EH (cell line): ENCODE measurements around the gene MARCO.
A peak's percentile ranks its signal among the peaks of the same experiment; 100 is the strongest.
"Not testable (repeated sequence)": the region's sequence is repeated elsewhere in the genome, so short reads cannot be mapped to it uniquely, and the experiment has no call there.

Source experiments
- DNase-seq: peaks from one replicate; pipeline ENCODE4 v3.0.0-alpha.2; 2015; ENCODE audit warnings: low read depth

Gene MARCO

DNA sequence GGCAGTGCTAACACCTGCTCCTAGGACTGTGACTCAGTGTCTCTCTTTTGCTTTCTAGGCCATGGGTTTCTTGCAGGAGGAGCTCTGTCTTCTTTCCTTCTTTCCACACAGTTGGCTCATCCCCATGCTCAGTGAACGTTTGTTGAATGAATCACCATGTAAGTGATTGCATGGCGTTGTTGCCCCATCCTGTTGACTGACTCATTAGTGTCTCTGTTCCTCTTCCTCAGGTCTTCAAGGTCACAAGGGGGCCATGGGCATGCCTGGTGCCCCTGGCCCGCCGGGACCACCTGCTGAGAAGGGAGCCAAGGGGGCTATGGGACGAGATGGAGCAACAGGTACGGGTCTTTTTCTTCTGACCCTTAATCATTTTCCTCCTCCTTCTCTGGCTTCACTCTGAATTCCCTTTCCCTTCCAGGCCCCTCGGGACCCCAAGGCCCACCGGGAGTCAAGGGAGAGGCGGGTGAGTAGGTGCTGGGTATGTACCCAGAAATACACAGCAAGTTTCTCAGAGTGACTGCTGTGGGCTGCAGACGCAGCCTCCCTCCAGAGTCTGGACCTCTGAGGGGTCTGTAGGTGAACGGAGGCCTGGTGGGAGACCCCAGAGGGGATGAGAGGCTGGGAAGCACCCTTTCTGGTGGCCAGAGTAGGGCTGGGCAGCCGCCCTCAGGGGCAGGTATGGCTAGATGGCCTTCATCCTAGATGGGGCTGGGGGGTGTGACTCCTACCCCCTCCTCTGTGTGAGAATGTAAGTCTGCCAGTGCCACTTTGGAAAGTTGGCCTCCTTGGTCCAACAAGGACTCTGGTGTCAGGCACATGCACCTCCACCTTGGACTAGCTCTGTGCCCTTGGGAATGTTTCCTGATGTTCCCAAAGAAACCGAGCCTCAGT lies 32.4 kb downstream of the MARCO start:
- DNase-seq = peak; percentile 32

DNA sequence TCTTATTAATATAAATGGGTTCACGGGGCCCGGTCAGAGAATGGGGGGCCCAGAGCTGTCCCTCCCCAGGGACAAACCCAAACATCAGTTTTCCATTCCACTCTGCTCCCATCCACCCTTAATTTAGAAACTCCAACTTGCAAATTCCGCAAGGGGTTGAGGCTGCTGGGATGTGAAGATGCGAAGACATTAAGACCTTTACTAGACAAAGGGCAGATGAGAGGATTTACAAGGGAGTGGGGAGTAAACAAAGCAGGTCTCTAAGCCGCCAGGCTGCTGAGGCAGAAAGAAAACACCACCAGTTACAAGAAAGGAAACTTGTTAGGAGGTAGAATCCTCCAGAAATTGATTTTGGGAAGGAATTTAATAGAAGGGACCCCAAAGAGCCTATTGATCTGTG lies 33.1 kb downstream of the MARCO start:
- DNase-seq = no peak

DNA sequence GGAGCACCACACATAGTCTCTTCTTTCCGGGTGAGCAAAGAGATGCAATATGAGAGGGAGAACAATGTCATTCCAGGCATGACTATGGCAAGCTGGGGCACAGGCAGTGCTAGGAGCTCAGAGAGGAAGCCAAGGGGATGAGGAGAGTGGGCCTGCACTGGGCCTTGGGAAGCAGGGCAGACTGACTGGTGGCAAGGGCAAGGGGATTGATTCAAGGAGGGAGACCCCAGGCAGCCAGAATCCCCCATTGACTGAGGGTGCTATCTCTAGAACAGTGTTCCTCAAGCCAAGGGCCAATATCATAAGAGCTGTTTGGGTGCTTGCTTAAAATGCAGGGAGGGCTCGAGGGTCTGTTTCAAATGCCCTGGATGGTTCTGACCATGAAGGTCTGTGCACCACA lies 36.1 kb downstream of the MARCO start:
- DNase-seq = no peak

DNA sequence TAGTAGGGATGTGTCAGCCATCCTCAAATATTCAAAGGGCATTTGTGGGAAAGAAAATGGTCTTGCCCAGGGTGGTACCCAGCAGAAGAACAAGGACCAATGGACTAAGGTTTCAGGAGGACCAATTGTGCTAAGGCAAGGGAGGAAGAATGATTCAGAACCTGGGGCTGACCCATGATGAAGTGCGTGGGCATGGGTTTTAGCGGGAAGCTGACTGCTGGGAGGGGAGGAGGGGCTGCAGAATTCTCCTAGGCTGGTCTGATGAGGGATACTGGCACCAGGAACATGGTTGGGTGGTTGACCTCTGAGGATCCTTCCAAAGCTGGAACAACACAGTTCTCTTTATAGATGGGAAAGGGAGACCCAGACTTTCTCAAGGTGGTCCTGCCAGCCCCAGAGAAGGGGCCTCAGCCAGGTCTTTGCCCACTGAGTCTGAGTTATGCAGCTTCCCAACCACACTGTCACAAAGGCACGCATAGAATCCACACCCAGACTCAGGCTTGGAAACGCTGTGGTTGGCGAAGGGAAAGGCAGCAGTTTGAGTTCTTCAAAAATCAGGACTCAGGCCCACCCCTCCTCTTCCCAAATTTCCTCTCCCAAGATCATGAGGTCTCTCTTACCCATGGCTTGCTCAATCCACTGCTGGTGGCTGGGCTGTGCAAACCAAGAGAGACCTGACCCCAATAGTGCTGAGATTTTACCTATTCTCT lies 37.3 kb downstream of the MARCO start:
- no peak for DNase-seq

DNA sequence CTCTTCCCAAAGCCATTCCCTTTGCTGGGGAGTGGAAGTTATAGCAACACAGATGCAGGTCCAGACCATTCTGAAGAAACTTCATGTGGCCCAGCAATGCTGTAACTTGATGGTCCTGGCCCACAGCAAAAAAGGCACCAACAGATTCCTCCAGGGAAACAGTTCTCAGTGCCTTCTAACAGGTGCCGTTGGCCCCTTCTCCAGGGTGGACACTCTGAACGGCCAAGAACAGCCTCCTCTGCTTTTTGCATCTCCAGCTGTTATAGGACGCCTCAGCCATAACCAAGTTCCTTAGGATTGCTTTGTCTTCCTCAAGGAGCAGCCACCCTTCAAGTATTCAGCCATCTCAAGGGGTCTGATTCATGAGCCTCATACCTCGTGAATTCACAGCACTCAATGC lies 38.0 kb downstream of the MARCO start:
- no peak for DNase-seq

DNA sequence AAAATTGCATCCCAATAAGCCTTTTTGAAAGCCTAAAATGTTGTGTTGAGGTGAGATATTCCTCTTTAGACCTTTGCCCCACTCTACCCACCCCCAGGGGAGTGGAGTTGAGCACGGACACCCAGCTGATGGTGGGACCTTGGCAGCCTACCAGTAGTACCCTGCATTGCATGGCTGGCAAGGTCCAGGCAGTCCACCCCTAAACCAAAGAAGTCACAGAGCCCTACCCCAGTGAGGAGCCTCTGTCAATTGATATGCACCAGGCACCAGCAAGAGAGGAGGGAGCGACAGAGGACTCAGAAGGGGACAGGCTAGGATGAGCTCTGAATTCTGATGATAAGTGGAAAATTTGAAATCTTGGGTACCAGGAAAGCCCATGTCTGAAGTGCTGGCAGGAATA lies 38.6 kb downstream of the MARCO start:
- DNase-seq = no peak

DNA sequence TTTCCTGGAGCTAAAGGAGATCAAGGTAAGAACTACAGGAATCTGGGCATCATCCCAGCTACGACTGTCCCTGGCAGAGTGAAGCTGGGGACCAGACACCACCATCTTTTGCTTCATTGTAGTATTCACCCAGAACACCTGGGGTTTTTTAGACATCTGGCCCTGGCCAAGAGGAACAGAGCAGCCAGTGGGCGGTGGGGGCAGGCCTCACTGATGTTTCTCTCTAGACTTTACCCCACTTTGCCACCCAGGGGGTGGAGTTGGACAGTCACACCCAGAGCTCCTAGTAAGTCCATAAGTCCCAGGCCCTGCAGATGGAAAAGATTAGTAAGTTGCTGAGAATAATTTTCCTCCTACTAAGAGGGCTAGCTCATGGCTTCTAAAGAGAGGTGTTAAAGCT lies 39.6 kb downstream of the MARCO start:
- DNase-seq = no peak

DNA sequence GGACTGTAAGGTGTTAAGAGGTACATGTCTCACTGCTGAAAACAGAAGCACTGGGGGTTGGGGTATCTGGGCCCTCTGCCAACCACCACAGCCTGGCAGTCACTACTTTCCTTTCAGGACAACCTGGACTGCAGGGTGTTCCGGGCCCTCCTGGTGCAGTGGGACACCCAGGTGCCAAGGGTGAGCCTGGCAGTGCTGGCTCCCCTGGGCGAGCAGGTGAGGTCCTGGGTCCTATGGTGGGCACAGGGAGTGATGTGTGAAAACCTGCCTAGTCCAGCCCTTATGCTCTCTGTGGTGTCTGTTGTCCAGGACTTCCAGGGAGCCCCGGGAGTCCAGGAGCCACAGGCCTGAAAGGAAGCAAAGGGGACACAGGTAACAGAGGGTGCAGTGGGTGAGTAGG lies 40.0 kb downstream of the MARCO start:
- DNase-seq = no peak

DNA sequence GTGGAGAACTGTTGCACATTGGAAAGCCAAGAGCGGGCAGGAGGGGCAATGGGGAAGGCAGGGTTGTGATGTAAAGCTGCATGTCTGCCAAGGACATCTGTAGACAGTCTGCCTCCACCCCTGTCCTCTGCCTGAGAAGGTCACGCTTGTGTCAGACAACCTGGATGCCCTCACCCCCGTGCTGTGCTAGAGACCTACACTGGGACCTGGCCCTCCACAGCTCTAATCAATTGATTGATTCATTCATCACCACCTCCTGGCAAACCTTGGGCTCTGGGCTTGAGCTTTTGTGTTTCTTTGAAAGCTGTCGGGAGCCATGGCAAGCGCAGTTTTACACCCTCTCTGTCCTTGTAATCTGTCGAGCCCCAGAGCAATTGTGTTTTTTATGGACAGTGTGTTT lies 41.1 kb downstream of the MARCO start:
- DNase-seq = no peak

DNA sequence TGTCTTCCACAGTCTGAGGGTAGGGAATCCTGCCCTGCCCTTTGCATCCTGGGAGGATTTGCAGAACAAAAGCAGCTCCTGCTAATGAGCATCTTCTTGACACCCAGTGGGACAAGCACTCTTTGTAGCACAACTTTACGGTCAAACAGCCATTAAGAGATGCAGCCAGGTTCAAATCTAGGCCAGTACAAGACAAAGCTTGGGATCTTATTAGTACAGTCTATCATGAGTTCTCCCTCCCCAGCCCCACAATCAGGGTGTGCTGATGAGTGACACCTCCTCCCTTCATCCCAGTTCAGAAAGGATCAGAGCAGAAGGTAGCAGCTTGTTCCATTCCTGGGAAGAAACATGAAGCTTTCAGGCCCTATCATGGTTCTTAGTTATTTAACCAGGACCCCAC lies 41.9 kb downstream of the MARCO start:
- no peak for DNase-seq

DNA sequence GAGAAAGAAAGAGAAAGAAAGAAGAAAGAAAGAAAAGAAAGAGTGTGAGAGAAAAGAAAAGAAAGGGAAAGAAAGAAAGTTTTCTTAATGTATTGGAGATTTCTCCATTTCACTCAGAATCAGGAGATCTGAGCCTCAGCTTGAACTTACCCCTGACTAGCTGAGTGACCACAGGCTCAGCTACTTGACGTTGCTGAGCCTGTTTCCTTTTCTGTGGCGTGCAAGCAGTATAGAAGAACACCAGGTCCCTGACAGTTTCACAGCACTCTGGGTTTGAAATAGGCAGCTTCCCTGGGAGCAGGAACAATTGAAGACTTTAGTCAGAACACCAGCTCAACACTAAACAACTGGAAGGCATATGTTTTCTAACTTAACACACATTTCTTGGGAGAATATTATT lies 44.7 kb downstream of the MARCO start:
- DNase-seq = no peak

DNA sequence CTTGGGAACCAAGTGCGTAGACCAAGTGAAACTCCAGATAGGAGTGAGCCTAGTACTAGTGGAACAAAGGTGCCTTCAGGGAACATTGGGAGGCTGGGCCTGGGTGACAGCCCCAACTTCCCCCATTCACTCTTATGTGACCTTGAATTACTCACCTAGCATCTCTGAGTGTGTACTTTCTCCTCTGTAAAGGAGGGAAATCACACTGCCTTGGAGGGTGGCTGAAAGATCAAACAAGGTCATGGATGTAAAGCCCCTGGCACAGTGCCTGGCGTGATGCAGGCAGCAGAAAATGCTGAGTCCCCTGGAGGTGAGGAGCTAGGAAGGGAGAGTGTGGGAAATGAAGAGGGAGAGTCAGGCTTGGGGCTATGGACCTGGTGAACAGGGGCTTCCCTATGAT lies 45.9 kb downstream of the MARCO start:
- DNase-seq = no peak

DNA sequence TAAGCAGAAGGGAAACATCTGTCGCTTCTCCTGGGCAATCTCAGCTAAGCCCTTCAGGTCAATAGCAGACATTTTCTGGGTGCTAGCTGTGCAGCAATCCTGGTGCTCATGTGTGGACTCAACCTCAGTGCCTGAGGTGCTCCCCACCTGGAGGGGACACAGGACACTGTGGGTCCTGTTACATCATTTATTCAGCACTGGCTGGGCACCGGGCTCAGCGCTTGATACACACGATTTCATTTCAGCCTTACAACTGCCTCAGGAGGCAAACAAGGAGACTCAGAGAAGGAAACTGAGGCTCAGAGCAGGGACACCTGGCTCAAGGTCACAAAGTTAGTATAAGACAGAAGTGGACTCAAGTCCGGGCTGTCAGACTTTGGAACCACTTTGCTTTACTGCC lies 46.7 kb downstream of the MARCO start:
- DNase-seq = no peak

DNA sequence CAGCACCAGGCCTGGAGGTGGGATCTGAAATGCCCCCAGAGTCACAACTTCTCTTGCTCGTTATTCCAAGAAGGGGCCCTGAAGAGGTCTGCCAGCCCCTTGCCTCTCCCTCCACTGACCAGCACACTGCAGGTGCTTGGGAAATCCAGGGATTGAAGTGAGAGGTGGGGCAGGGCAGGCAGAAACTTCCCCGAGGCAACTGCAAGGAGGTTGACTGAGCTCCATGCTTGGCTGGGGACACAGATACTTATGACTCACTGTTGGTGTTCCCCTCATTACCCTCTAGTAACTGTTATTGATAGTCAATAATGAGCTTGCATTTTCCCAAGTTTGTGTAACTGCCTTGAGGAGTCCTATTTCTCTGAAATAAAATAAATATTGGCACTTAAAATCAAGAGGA lies 47.5 kb downstream of the MARCO start:
- DNase-seq = no peak

DNA sequence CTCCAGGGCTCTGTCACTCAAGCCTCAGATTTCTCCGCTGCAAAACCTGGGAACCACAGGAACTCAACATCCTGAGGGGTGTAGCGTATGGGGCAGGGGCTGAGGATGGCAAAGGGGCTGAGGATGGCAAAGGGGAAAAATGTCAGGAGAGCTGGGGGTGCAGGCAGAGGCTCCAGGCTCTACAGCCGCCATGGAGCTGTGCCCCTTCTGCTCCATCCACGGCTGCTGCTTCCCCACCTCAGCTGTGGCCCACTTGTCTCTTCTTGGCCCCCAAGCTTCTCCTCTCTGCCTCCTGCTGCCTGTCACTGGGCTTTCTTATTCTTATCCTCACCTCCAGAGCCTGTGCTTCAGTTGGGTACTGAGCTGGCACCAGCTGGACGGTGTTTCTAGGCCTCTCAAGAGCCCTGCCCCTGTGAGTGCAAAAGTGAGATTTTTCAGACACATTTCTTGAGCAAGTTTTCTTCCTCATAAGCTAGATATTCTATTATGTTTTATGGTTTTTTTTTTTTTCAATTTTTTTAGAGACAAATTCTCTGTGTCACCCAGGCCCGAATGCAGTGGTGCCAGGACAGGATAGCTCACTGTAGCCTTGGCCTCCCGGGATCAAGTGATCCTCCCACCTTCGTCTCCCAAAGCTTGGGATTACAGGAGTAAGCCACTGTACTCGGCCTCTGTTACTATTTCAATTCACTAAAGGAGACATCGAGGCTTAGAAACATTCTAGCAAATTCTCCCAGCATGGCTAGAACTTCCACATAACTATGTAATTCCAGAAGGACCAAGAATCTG lies 49.0 kb downstream of the MARCO start:
- DNase-seq = no peak

DNA sequence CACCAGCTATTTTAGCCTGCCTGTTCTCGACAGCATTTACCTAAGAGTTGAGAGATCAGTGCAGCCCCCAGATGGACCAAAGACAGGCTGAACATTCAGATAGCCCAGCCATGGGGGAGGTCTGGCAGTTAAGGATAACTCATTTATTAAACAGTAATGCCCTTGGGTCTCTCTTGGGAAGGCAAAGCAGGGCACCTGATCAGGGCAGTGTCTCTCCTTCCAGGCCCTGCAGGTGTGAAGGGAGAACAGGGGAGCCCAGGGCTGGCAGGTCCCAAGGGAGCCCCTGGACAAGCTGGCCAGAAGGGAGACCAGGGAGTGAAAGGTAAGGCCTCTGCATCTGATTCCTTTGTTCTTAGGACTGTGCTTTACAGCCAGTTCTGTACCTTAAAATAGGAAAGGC lies 49.6 kb downstream of the MARCO start:
- DNase-seq = no peak

DNA sequence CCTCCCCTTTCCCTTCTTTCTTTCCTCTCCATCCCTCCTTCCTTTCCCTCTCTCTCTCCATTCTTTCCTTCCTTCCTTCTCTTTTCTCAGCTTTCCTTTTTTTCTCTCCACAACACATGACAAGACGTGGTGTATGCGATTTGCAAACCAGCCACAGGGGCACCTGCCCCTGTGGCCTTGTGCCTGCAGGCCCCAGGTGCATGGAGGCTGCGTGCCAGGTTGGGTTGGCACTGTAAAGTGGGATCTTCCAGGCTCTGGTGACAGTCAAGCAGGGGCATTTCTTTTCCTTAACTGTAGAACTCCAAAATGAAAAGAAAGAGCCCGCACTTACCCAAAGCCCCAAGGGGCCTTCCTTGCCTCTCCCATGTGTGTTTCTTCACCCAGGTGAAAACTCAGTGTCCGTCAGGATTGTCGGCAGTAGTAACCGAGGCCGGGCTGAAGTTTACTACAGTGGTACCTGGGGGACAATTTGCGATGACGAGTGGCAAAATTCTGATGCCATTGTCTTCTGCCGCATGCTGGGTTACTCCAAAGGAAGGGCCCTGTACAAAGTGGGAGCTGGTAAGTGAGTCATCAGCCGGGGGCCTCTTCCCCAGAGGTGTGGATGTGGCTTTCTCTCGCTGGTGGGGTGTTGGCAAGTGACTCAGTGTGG lies 50.9 kb downstream of the MARCO start:
- DNase-seq = no peak

DNA sequence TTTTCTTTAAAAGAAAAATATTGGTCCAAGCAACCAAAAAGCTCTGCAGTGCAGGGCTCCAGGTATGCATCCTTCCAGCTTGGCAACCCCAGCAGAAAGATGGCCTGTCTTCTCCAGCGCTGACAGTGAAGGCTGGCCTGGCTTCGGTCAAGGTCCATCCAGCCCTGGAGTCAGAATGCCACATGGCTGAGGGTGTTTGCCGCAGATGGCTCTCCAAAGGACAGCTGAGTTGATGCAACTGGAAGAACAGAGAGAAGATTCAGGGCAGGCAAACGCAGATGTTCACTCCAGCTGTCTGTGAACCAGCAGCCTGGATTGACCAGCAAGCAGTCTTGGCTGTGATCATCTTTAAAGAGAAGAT lies 51.4 kb downstream of the MARCO start:
- no peak for DNase-seq

DNA sequence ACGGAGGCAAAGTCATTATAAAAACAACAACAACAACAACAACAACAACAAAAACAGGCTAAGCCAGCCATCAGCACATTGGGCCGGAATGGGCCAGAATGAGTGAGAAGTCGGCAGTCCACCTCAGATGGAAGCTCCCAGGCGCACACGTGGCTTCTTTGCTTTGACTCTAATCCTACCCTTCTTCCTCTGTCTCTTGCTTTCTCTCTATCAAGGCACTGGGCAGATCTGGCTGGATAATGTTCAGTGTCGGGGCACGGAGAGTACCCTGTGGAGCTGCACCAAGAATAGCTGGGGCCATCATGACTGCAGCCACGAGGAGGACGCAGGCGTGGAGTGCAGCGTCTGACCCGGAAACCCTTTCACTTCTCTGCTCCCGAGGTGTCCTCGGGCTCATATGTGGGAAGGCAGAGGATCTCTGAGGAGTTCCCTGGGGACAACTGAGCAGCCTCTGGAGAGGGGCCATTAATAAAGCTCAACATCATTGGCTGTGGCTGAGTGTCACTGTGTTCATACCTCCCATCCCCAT lies 52.2 kb downstream of the MARCO start:
- DNase-seq = no peak

DNA sequence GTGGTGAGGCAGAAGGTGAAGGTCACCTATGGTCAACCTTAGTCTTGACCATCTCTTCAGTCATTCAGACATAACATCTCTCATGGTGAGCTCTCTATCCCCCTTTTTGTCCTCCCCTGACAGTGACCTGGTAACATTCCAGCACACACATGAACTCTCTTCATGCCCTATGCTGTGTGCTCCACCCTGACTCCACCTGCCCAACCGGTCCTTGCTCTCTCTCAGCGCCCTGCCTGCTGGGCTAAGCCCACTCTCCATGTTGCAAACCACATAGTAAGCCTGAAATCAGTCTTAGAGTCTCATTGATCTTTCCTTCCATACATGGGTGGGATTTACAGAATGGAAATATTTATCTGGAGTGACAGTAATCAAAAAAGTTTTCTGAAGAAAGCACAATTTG lies 52.8 kb downstream of the MARCO start:
- DNase-seq = no peak

DNA sequence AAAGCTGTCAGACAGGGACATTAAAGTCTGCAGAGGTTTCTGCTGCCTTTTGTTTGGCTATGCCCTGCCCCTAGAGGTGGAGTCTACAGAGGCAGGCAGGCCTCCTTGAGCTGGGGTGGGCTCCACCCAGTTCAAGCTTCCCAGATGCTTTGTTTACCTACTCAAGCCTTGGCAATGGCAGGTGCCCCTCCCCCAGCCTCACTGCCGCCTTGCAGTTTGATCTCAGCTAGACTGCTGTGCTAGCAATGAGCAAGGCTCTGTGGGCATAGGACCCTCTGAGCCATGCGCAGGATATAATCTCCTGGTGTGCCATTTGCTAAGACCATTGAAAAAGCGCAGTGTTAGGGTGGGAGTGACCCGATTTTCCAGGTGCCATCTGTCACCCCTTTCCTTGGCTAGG lies 61.9 kb downstream of the MARCO start:
- DNase-seq = not testable (repeated sequence)

DNA sequence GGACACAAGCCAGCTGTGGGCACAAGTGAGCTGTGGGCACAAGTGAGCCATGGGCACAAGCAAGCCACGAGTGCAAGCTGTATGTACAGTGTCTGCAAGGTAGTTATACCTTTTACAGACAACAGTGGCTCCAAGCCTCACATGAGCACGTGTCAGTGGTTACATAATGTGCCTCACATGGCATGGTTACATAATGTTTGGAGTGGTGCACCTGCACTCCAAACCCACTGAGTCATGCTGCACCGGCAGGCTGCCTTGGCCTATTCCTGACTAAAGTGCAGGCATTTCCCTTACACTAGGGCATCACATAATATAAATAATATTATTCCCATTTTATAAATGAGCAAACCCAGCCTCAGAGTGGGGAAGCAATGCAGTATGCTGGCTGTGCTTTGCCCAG lies 62.6 kb downstream of the MARCO start:
- no peak for DNase-seq
